Smooth muscle cell (in vitro differentiated cells): ENCODE data around the gene CIAO1. TPM values are rescaled to one million over a fixed set of nuclear protein-coding genes. Genes with fewer than 3 reads are reported as not detected.

Source experiments
- DNase-seq: peaks from one replicate; lab custom pipeline; 2025; ENCODE audit not compliant: unreplicated experiment; lab: John Stamatoyannopoulos, UW
- H2AFZ ChIP-seq: fragments of 200-600 bp; sonication (generic); 2 replicates; pipeline ENCODE4 v1.6.0; 2016; ENCODE audit warnings: antibody characterized with exemption, low read depth, mild to moderate bottlenecking
- H3F3A ChIP-seq: fragments of 200-600 bp; sonication (generic); 2 replicates; pipeline ENCODE4 v1.6.0; 2017; ENCODE audit warnings: antibody characterized with exemption, low read depth
- H3K27ac ChIP-seq: fragments of 200-600 bp; sonication (generic); 2 replicates; pipeline ENCODE4 v1.5.1; 2016; ENCODE audit warnings: low read depth, mild to moderate bottlenecking
- H3K27me3 ChIP-seq: fragments of 200-600 bp; sonication (generic); 2 replicates; pipeline ENCODE4 v1.6.1; 2016; ENCODE audit warnings: low read depth, mild to moderate bottlenecking
- H3K36me3 ChIP-seq: fragments of 200-600 bp; sonication (generic); 2 replicates; pipeline ENCODE4 v1.5.1; 2016; ENCODE audit warnings: low read depth
- H3K4me1 ChIP-seq: fragments of 200-600 bp; sonication (generic); 2 replicates; pipeline ENCODE4 v1.5.1; 2016; ENCODE audit warnings: low read depth
- H3K4me2 ChIP-seq: fragments of 200-600 bp; sonication (generic); 2 replicates; pipeline ENCODE4 v1.6.0; 2016; ENCODE audit warnings: mild to moderate bottlenecking
- H3K4me3 ChIP-seq: fragments of 200-600 bp; sonication (generic); 2 replicates; pipeline ENCODE4 v1.5.1; 2016; ENCODE audit warnings: mild to moderate bottlenecking
- H3K79me2 ChIP-seq: fragments of 200-600 bp; sonication (generic); 2 replicates; pipeline ENCODE4 v1.6.0; 2016; ENCODE audit warnings: low read depth, mild to moderate bottlenecking
- H3K9ac ChIP-seq: fragments of 200-600 bp; sonication (generic); 2 replicates; pipeline ENCODE4 v1.6.0; 2016; ENCODE audit warnings: low read depth
- H3K9me3 ChIP-seq: fragments of 200-600 bp; sonication (generic); replicated peaks from 2 replicates; pipeline ENCODE4 v1.5.1; 2016; ENCODE audit warnings: low read depth
- H4K20me1 ChIP-seq: fragments of 200-600 bp; sonication (generic); 2 replicates; pipeline ENCODE4 v1.6.0; 2016; ENCODE audit warnings: low read depth
- WGBS: methylation state at CpG from one replicate; pipeline ENCODE4 v1.1.7; 2016; ENCODE audit warnings: low lambda C conversion rate; 5-methylcytosine and 5-hydroxymethylcytosine counted together
- polyA plus RNA-seq: library from polyadenylated mRNA; unstranded; fragments of >200 nt; fragmentation: Nextera tagmentation; extraction: Ambion mirVana; gene quantifications from 2 replicates; pipeline ENCODE4 v1.2.1, GENCODE V29; 2016
- total RNA-seq: library from RNA; depleted of rRNA; stranded (reverse); fragments of >200 nt; gene quantifications from 2 replicates; pipeline ENCODE4 v1.2.3, GENCODE V29; 2014
- TF ChIP-seq, protein P1 (sequence below): fragments of 200-600 bp; sonication (generic); IDR thresholded peaks from 2 replicates; pipeline ENCODE4 v1.5.1; 2017; ENCODE audit warnings: borderline replicate concordance, mild to moderate bottlenecking, antibody characterized with exemption; ENCODE audit not compliant: insufficient read depth, poor library complexity, severe bottlenecking

Gene CIAO1
- total and polyA plus RNA-seq, 2 experiments from 2014 or later: 48.6 to 56.2 TPM

GRCh38 chr2:96262306-96262705 is 3.7 kb upstream of the CIAO1 start:
- Histone ChIP-seq H3F3A (peaks cover 16% of the 10 kb centered on the region), H3K79me2 (peaks cover 73% of the 10 kb centered on the region), H3K9me3 (no peaks in the 10 kb centered on the region), H3K9ac (no peak overlapping the region), H3K27ac (no peak overlapping the region), H3K27me3 (no peaks in the 10 kb centered on the region), H3K4me3 (no peak overlapping the region), H3K4me2 (no peak overlapping the region), H4K20me1 (peaks cover 66% of the 10 kb centered on the region), H3K4me1 (peaks cover 10% of the 10 kb centered on the region), H3K36me3 (no peaks in the 10 kb centered on the region), H2AFZ (no peak overlapping the region)
- DNase-seq: no peak
- TF ChIP-seq, protein P1, sequence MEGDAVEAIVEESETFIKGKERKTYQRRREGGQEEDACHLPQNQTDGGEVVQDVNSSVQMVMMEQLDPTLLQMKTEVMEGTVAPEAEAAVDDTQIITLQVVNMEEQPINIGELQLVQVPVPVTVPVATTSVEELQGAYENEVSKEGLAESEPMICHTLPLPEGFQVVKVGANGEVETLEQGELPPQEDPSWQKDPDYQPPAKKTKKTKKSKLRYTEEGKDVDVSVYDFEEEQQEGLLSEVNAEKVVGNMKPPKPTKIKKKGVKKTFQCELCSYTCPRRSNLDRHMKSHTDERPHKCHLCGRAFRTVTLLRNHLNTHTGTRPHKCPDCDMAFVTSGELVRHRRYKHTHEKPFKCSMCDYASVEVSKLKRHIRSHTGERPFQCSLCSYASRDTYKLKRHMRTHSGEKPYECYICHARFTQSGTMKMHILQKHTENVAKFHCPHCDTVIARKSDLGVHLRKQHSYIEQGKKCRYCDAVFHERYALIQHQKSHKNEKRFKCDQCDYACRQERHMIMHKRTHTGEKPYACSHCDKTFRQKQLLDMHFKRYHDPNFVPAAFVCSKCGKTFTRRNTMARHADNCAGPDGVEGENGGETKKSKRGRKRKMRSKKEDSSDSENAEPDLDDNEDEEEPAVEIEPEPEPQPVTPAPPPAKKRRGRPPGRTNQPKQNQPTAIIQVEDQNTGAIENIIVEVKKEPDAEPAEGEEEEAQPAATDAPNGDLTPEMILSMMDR: no peak
- 93% methylated on average over 2 of the region's 2 CpGs for WGBS

GRCh38 chr2:96264086-96264485 is 1.9 kb upstream of the CIAO1 start:
- peaks cover 16% of the 10 kb centered on the region for H3F3A ChIP-seq
- peak overlapping the region; percentile 93 for H3K9ac ChIP-seq
- peaks cover 67% of the 10 kb centered on the region for H3K79me2 ChIP-seq
- WGBS: 61% methylated on average over 4 of the region's 4 CpGs
- TF ChIP-seq, protein P1: no peak
- peaks cover 49% of the 10 kb centered on the region for H4K20me1 ChIP-seq
- H2AFZ ChIP-seq: no peak overlapping the region
- H3K9me3 ChIP-seq: no peaks in the 10 kb centered on the region
- H3K36me3 ChIP-seq: no peaks in the 10 kb centered on the region
- DNase-seq: no peak
- no peaks in the 10 kb centered on the region for H3K27me3 ChIP-seq
- no peak overlapping the region for H3K27ac ChIP-seq
- H3K4me2 ChIP-seq: peak overlapping the region; percentile 95
- peaks cover 10% of the 10 kb centered on the region for H3K4me1 ChIP-seq
- H3K4me3 ChIP-seq: peak overlapping the region; percentile 73

DNA sequence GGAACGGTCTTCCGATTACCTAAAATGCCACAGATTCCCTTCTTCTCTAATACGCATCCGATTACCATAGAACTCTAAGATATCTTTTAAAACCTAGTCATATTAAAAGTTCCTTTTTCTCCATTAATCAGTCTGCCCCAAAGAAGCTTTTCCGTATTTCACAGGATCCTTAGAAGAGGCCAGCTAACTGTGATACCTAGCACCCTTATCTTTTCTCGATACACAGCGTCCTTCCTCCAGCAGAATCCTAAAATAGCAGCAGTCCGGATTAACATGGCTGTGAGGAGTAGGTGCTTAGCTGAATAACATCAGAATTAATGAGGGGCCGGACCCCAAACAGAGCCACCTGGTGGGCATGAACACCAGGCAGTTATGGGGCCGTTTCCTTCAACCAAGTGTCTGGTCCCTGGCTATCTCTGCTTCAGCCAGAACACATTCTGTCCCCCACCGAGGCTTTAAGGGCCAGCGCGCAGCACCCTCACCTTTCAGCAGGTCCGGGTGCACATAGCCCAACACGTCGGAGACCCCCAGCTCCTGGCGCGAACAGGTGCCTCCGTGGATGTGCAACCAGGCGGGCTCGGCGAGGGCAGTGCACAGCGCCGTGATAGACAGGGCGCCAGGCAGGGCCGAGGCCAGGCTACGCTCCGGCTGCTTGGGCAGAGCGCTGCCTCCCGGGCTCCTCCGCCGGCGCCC is 1.2 kb upstream of the CIAO1 start:
- Histone ChIP-seq H3K79me2 (peaks cover 64% of the 10 kb centered on the region), H3K9ac (peak overlapping the region; percentile 93), H2AFZ (peak overlapping the region; percentile 95), H3K27me3 (no peaks in the 10 kb centered on the region), H3K27ac (peak overlapping the region; percentile 73), H4K20me1 (peaks cover 42% of the 10 kb centered on the region), H3K36me3 (no peaks in the 10 kb centered on the region), H3F3A (peaks cover 13% of the 10 kb centered on the region), H3K4me3 (peak overlapping the region; percentile 73), H3K4me2 (peak overlapping the region; percentile 95), H3K4me1 (peaks cover 10% of the 10 kb centered on the region), H3K9me3 (no peaks in the 10 kb centered on the region)
- WGBS: 25% methylated on average over 30 of the region's 33 CpGs
- TF ChIP-seq, protein P1: no peak
- no peak for DNase-seq

DNA sequence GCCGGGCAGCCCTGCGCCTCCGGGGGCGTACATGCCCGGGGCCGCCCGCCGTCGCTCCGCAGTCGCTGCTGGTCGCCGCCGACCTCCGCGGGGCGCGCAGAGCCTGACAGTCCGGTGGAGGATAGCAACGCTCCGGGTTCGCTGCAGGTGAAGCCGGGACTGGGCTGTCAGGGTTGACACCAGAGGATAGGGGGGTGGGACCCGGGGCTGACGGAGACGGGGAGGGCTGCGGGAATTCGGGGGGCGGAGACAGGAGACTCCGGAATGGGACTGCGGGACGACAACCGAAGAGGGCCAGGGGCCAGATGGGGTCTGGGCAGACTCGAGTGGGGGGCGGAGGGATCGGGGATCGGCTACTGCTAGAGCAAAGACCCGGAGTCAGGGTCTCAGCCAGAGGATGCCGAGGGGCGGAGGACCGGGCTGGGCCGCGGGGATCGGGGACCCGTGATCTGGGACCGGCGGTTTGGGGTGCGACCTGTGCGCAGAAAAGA is 631 bp upstream of the CIAO1 start:
- H3K27ac ChIP-seq: peak overlapping the region; percentile 73
- peaks cover 36% of the 10 kb centered on the region for H4K20me1 ChIP-seq
- H3F3A ChIP-seq: peaks cover 7% of the 10 kb centered on the region
- no peaks in the 10 kb centered on the region for H3K36me3 ChIP-seq
- peak overlapping the region; percentile 95 for H3K4me2 ChIP-seq
- no peaks in the 10 kb centered on the region for H3K27me3 ChIP-seq
- H3K9me3 ChIP-seq: no peaks in the 10 kb centered on the region
- under 1% methylated on average over 34 of the region's 49 CpGs for WGBS
- peak overlapping the region; percentile 93 for H3K9ac ChIP-seq
- TF ChIP-seq, protein P1: no peak
- H2AFZ ChIP-seq: peak overlapping the region; percentile 95
- peak overlapping the region; percentile 73 for H3K4me3 ChIP-seq
- H3K4me1 ChIP-seq: peaks cover 10% of the 10 kb centered on the region
- DNase-seq: peak; percentile 57
- peaks cover 64% of the 10 kb centered on the region for H3K79me2 ChIP-seq
